BE2C (cell line): ENCODE data around the gene CACNB2.
A peak's percentile ranks its signal among the peaks of the same experiment; 100 is the strongest.

Experiments
- DNase-seq: peaks from one replicate; pipeline ENCODE4 v3.0.0-alpha.2; 2020
- H3K27me3 ChIP-seq: fragments of 250-450 bp; sonication (Bioruptor Pico); 2 replicates; pipeline ENCODE4 v1.5.1; 2020; ENCODE audit warnings: mild to moderate bottlenecking
- H3K36me3 ChIP-seq: fragments of 250-450 bp; sonication (Bioruptor Pico); 2 replicates; pipeline ENCODE4 v1.5.1; 2020; ENCODE audit warnings: mild to moderate bottlenecking
- H3K4me1 ChIP-seq: fragments of 250-450 bp; sonication (Bioruptor Pico); 2 replicates; pipeline ENCODE4 v1.5.1; 2020
- H3K4me3 ChIP-seq: 2 replicates; pipeline ENCODE4 v1.5.1; 2011; ENCODE audit warnings: low read depth, low read length
- H3K9me3 ChIP-seq: fragments of 250-450 bp; sonication (Bioruptor Pico); 2 replicates; pipeline ENCODE4 v1.5.1; 2020
- TF ChIP-seq, protein P1 (sequence below): IDR thresholded peaks from 2 replicates; pipeline ENCODE4 v1.5.1; 2012; ENCODE audit warnings: mild to moderate bottlenecking, low read depth, low read length

The CACNB2 gene

DNA sequence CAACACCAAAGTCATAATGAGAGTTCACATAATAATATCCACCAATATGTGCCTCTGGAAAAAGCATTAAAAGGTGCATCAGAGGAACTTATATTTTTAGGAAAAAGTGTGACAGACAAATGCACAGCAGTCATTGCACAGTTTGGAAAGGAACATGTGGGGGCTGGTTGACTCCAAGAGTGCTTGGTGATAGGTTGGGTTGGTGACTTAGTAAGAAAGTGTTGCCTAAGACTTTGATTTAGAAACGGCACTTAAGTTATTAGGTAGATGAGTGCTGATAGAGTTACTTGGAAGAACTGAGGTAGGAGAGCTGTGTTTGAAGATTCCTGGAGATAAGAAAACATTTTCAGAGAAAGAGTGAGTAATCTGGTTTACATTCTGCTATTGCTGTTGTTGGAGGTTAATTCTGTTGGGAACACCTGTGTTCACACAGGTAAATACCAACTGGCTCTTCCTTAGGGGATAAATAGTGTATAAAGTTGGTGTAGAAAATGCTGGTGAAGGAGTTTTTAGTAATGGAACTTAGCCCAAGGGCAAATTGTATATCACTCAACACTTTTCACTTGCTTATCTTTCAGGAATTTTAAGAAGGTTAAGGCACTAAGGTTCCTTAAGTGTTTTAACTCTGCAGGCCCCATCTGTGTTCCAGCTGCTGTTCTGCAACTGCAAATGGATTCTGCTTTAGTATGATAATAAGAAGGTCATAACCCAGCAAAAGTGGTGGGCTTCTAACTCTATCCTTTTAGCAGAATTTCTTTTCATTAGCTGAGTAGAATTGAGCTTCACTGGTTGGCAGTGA is 315.1 kb downstream of the CACNB2 start:
- Histone ChIP-seq H3K36me3 (no peaks in the 10 kb centered on the region), H3K4me1 (no peaks in the 10 kb centered on the region), H3K27me3 (no peaks in the 10 kb centered on the region), H3K4me3 (no peak overlapping the region), H3K9me3 (no peaks in the 10 kb centered on the region)
- TF ChIP-seq, protein P1, sequence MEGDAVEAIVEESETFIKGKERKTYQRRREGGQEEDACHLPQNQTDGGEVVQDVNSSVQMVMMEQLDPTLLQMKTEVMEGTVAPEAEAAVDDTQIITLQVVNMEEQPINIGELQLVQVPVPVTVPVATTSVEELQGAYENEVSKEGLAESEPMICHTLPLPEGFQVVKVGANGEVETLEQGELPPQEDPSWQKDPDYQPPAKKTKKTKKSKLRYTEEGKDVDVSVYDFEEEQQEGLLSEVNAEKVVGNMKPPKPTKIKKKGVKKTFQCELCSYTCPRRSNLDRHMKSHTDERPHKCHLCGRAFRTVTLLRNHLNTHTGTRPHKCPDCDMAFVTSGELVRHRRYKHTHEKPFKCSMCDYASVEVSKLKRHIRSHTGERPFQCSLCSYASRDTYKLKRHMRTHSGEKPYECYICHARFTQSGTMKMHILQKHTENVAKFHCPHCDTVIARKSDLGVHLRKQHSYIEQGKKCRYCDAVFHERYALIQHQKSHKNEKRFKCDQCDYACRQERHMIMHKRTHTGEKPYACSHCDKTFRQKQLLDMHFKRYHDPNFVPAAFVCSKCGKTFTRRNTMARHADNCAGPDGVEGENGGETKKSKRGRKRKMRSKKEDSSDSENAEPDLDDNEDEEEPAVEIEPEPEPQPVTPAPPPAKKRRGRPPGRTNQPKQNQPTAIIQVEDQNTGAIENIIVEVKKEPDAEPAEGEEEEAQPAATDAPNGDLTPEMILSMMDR: no peak
- no peak for DNase-seq

DNA sequence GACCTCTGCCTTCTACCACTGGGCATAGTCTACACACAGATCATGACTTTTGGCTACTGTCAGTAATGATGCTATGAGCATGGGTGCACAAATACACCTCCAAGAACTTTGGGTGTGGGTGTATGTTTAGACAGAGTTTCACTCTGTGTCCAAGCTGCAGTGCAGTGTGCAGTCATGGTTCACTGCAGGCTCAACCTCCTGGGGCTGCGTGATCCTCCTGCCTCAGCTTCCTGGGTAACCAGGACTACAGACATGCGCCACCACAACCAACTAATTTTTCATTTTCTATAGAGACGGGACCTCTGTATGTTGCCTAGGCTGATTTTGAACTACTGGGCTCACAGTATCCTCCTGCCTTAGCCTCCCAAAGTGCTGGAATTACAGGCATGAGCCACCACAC is 316.8 kb downstream of the CACNB2 start:
- no peak overlapping the region for H3K4me3 ChIP-seq
- TF ChIP-seq, protein P1: no peak
- H3K4me1 ChIP-seq: no peaks in the 10 kb centered on the region
- DNase-seq: no peak
- H3K9me3 ChIP-seq: no peaks in the 10 kb centered on the region
- H3K36me3 ChIP-seq: no peaks in the 10 kb centered on the region
- H3K27me3 ChIP-seq: no peaks in the 10 kb centered on the region

DNA sequence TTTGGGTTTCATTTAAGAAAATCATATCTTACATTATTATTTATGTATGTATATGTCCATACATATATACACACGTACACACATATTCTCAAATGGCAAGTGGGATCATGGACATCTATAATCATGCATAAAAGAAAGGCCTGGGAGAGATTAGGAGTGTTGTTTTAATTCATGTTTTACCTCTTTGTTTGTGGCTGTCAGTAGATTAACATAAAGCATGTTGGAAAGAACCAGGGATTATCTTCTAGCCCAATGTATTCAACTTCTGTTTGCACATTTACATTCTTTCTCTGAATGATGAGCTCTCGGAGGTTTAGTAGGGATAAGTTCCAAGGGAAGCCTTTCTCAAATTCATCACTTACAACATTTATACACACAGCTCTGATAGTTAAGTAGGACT is 319.8 kb downstream of the CACNB2 start:
- no peaks in the 10 kb centered on the region for H3K27me3 ChIP-seq
- no peak overlapping the region for H3K4me3 ChIP-seq
- TF ChIP-seq, protein P1: no peak
- no peak for DNase-seq
- H3K4me1 ChIP-seq: no peaks in the 10 kb centered on the region
- no peaks in the 10 kb centered on the region for H3K9me3 ChIP-seq
- H3K36me3 ChIP-seq: no peaks in the 10 kb centered on the region

DNA sequence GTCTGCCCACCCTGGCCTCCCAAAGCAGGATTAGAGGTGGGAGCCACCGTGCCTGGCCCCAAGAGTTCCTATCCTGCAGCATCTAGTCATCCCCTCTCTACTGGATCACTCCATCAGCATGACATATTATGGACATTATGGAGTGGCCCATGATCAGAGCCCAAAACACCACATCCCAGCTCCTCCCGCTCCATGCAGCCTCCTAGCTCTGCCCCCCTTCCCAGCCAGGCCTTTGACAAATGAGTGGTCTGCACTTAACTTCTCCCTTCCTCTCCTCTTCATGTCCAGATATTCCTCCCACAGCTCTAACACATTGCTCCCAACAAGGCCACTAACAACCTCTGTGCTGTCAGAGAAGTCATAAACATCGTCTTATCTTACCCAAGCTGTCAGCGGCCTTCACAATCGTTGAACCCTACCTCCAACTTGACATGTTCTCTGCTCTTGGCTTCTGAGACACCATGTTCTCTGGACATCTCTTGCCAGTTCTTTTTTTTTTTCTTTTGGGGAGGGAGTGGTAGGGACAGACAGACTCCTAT is 323.5 kb downstream of the CACNB2 start:
- TF ChIP-seq, protein P1: no peak
- Histone ChIP-seq H3K9me3 (no peaks in the 10 kb centered on the region), H3K4me1 (no peaks in the 10 kb centered on the region), H3K4me3 (no peak overlapping the region), H3K36me3 (no peaks in the 10 kb centered on the region), H3K27me3 (no peaks in the 10 kb centered on the region)
- no peak for DNase-seq

DNA sequence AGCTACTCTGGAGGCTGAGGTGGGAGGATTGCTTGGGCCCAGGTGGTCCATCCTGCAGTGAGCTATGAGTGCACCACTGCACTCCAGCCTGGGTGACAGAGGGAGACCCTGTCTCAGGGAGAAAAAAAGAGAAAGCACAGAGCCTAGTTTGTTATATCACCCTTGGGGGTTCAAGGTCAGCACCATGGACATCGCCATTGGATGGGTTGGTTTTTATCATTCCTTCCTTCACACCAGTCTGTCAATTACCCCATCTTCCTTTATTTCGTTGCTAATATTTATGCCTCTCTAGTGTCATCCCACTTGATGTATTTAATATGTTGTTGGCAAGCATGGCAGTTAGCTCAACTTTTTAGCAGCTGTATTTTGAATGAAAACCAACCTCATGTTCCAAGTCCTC is 328.9 kb downstream of the CACNB2 start:
- no peaks in the 10 kb centered on the region for H3K4me1 ChIP-seq
- no peaks in the 10 kb centered on the region for H3K27me3 ChIP-seq
- no peak for DNase-seq
- no peak overlapping the region for H3K4me3 ChIP-seq
- TF ChIP-seq, protein P1: no peak
- no peaks in the 10 kb centered on the region for H3K36me3 ChIP-seq
- H3K9me3 ChIP-seq: no peaks in the 10 kb centered on the region

DNA sequence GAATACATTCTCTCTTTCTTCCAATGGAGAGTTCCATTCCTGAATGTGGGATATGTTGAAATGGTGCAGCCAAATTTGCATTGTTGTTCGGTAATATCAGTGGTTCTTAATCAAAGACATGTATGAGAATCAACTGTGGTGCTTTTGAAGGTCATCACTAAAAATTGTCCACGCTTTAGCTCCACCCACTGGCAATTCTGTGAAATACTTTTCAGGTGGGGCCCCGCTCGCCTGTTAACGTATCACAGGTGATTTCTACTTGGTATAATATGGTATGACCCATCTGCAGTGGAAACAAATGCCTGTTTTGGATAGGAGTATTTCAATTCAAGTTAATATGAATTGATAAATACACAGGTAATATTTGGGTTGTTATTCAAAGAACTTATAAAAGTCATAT is 332.8 kb downstream of the CACNB2 start:
- H3K4me1 ChIP-seq: no peaks in the 10 kb centered on the region
- TF ChIP-seq, protein P1: peak; percentile 24; the same call in 1 of the 2 replicates
- DNase-seq: no peak
- H3K4me3 ChIP-seq: no peak overlapping the region
- no peaks in the 10 kb centered on the region for H3K36me3 ChIP-seq
- no peaks in the 10 kb centered on the region for H3K27me3 ChIP-seq
- no peaks in the 10 kb centered on the region for H3K9me3 ChIP-seq
